ENCODE data around the gene CDKAL1.

The CDKAL1 gene

GRCh38 chr6:21142741-21143140 lies 608.5 kb downstream of the CDKAL1 start:
- no peak for DNase-seq (ENCODE audit: low spot score)

GRCh38 chr6:21143645-21144044 lies 609.4 kb downstream of the CDKAL1 start:
- no peak for DNase-seq (ENCODE audit: low spot score)

DNA sequence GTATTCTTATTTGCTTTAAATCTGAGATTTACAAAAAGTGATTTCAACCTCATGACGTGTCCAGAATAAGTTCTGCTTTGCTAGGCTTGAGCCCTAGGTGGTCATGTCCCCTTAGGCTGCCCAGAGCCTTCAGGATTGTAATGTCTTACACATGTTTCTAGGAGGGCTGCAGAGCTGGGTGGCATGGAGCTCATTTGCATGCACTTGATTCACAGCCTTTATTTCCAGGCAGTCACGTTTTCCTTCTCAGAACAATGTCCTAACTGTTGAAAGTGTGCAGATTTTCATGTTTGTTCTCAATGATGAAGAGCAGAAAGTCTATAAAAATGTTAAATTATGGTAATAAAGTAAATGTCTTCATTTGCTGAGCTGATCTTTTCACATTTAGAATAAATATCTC lies 610.7 kb downstream of the CDKAL1 start:
- DNase-seq (ENCODE audit: low spot score): no peak

DNA sequence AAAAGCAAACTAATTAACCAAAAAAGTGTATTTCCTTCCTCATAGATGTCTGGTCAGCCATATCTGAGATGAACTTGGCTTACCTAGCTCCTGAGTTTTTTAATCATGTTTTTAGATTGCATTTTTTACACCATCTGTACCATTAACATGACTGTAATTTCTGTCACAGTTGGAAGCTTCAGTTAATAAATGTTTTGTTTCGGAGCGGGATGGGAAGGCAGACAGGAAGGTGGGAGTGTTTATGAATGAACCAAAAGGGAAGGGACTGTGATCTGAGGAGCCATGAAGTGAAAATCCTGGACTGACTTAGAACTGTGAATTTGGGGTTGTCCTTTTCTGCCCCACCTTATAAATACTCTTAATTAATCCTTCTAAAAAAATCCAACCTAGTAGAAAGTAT lies 613.7 kb downstream of the CDKAL1 start:
- no peak for DNase-seq (ENCODE audit: low spot score)

GRCh38 chr6:21149470-21149869 lies 615.2 kb downstream of the CDKAL1 start:
- DNase-seq (ENCODE audit: low spot score): no peak

- no peak for DNase-seq (ENCODE audit: low spot score)
These were observed 616.4 kb downstream of the CDKAL1 start for GRCh38 chr6:21150667-21151066.

- no peak for DNase-seq (ENCODE audit: low spot score)
These were observed 616.9 kb downstream of the CDKAL1 start for GRCh38 chr6:21151119-21151518.

- DNase-seq (ENCODE audit: low spot score): no peak
These were observed 617.3 kb downstream of the CDKAL1 start for GRCh38 chr6:21151530-21151929.

DNA sequence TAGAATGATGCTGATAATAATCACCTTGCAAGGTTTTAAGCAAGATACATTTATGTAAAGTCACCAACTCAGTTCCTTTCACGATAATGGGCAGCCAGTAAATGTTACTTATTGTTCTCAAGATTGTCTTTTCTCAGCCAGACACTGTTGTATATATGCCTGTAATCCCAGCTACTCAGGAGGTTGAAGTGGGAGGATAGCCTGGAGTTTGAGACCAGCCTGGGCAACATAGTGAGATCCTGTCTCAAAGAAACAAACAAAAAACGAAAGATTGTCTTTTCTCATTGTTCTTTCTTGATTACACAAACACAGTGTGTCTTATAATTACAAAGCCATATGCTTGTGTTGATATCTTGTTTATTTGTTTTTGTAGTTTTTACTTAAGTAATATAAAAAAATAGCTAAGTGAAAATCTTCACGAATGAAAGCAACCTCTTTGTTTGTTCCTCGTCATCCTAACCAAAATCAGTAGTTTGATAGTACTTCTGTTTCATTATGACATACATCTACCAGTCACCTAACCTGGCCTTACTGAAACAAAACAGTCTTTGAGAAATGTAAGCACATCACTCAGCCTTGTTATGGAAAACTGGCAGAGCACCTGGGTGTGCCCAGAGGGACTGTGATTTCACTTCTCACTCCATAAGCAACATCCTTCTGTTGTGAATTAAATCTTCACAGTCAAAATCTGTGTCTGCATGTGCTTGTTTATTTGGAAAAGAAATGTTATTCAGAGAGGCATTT lies 623.1 kb downstream of the CDKAL1 start:
- no peak for DNase-seq (ENCODE audit: low spot score)

GRCh38 chr6:21158149-21158548 lies 623.9 kb downstream of the CDKAL1 start:
- DNase-seq (ENCODE audit: low spot score): no peak

DNA sequence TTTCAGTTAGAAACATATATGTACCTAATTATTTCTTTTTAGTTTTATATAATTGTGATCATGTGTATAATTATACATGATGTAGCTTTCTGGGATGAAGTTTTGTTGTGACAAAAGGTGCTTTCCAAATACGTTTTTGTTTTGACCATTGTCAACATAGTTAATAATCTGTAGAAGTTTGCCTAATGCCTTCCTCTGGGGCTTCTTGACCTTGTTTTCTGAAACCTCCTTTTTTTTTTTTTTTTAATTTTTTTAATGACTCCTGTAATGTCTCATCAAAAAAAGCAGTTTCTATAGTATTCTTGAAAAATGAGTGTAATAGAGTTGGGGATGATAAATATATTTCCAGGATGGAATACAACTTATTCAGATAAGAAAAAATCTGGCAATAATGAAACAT lies 624.6 kb downstream of the CDKAL1 start:
- no peak for DNase-seq (ENCODE audit: low spot score)

DNA sequence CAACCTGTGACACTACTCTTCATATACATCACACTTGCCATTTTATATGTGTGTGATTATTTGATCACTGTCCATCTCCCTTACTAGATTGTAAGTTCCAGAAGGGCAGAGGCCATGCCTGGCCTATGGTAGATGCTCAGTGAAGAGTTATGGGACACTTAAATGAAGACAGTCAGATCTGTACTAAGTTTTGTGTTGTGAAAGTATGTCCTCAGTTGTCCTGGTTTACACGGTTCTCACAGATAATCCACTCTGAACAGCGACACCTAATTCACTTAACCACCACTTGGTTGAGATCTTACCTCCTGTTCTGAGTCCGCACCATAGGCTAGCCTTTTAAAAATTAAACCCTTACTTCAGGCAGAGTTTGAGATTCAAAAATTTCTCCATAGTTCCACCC lies 625.2 kb downstream of the CDKAL1 start:
- no peak for DNase-seq (ENCODE audit: low spot score)

DNA sequence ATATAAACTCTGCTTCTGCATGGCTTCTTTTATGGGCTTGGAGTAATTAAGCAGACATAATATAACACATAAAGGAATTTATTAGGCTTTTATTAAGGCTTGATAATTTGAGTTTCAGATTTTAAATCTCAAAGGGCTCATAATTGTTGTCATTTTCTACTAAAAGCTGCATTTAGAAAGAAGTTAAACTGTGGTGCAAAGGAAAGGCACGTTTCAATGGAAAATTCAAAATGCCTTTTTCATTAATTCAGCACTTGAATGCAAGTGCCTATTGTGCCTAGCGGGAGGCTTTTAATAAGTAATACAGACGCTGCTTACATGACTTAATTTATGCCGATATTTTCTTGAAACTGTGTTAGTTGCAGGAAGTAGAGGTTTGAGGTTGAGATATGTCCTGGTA lies 627.5 kb downstream of the CDKAL1 start:
- DNase-seq (ENCODE audit: low spot score): no peak

GRCh38 chr6:21163110-21163837 lies 629.0 kb downstream of the CDKAL1 start:
- no peak for DNase-seq (ENCODE audit: low spot score)

DNA sequence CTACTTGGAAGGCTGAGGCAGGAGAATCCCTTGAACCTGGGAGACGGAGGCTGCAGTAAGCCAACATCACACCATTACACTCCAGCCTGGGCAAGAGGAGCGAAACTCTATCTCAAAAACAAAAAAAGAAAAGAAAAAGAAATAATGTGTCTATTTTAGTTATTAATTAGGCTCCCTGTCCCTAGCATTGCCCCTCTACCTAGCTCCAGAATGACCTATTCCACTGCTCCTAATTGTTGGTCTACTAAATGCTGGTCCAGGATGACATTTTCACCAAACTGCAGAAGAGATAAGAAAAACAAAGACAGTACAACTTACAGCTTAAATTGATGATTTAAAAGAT lies 629.6 kb downstream of the CDKAL1 start:
- no peak for DNase-seq (ENCODE audit: low spot score)

DNA sequence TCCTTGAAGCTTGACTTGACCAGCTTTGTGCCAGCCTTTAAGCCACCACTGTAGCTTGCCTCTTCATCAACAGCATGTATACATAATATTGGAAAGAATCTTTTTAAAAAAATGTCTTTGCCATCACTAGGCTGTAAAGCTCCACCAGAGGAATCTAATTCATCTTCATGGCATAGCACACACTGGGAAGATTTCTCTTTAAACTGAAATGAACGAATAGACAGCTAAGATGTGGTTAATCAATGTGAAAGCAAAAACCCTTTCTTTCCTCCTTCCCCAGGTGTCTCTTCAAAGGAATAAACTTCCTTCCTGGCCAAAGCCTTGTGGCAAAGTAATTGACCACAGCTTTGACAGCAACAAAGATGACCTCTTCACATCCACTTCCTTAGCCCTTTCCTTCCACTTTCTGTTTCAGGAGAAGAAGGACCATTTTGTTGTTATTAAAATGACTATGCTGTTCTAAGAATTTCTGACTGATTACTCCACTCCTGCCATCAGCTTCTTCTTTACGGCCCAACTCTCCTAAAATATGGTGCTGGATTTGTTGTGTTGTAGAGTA lies 630.6 kb downstream of the CDKAL1 start:
- no peak for DNase-seq (ENCODE audit: low spot score)

- DNase-seq (ENCODE audit: low spot score): no peak
These were observed 632.5 kb downstream of the CDKAL1 start for GRCh38 chr6:21166754-21167153.

- DNase-seq (ENCODE audit: low spot score): no peak
These were observed 633.5 kb downstream of the CDKAL1 start for GRCh38 chr6:21167790-21168189.

DNA sequence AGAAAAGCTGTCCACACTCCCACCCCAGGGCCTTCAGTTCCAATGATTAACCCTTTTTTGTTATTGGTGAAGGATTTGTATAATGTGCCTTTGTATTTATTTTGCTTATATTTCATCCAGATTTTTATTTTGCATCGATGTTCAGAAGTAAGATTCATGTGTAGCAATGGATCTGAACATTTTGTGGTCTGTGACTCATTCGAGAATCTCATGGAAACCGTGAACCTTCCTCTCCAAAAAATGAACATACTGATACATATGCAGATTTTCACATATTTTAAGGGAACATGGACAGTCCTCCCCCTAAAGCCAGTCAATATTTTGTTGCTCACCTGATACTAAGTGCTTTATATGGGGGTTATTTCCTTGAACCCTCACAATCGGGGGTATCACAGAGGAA lies 637.5 kb downstream of the CDKAL1 start:
- no peak for DNase-seq (ENCODE audit: low spot score)

DNA sequence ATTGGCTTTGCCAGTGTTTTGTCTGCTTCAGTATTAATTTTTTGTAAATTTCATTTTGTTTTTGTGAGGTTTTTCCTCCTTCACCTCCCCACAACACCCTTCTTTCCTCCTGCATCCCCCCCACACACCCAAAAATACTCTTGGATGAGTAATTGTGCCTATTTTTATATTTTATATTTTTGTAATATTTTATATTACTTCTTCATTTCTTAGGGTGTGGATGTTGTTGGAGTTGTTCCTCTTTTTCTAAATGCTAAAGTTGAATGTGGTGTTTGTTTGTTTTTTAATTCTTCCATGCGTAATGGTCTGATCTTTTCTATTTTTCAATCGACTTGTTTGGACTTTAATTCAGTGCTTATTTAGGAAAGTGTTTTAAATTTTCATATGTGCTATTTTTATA lies 638.8 kb downstream of the CDKAL1 start:
- no peak for DNase-seq (ENCODE audit: low spot score)

DNA sequence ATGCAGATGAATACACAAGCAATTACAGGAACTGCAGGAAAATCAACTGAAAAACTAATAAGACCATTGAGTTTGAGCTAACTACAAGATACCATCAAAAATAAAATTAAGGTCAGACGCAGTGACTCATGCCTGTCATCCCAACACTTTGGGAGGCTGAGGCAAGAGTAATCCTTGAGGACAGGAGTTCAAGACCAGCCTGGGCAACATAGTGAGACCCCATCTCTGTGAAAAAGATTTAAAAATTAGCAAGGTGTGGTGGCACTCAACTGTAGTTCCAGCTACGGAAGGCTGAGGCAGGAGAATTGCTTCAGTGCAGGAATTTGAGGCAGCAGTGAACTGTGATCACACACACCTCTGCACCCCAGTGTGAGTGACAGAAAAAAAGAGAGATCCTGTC lies 639.4 kb downstream of the CDKAL1 start:
- no peak for DNase-seq (ENCODE audit: low spot score)

DNA sequence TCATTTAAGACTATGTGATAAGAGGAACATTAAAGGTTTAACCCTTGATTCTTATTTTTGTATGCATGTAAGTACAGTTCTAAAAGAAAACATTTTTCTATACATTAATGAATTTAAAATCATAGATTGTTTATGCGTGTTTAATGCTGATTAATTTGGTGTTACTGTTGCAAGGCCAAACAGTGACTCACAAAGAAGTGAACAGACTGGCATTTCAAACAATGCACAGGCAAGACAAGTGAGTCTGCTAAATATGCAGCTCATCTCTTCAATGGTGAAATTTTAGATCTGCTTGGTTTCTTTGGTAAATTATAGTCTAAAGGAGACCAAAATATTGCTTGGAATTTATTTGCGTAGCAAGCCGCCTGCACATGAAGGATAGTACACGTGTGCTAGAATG lies 641.9 kb downstream of the CDKAL1 start:
- no peak for DNase-seq (ENCODE audit: low spot score)

GRCh38 chr6:21180155-21180554 lies 645.9 kb downstream of the CDKAL1 start:
- DNase-seq (ENCODE audit: low spot score): no peak
